ENCODE data around the gene GHR.

The GHR gene

GRCh38 chr5:42745856-42746255, 322.6 kb downstream of the GHR start:
- no peaks in the 10 kb centered on the region for H3K36me3 ChIP-seq (ENCODE audit: control insufficient read depth in 2 of 2, insufficient read depth in 2 of 2, low read length in 2 of 2)

GRCh38 chr5:42749020-42749419, 325.8 kb downstream of the GHR start:
- Histone ChIP-seq H3K36me3 (ENCODE audit: control insufficient read depth in 2 of 2, insufficient read depth in 2 of 2, low read length in 2 of 2) (no peaks in the 10 kb centered on the region), H3K9me3 (ENCODE audit: control insufficient read depth in 2 of 2, low read length in 2 of 2) (no peaks in the 10 kb centered on the region), H3K27me3 (ENCODE audit: control insufficient read depth in 2 of 2, insufficient read depth in 2 of 2, low read length in 2 of 2) (no peaks in the 10 kb centered on the region), H3K9ac (ENCODE audit: low read depth in 1 of 2, low read length in 2 of 2) (no peak overlapping the region), H3K4me3 (ENCODE audit: low read length in 2 of 2) (no peak overlapping the region), H3K27ac (ENCODE audit: low read depth in 2 of 2, low read length in 2 of 2) (no peak overlapping the region), H3K4me1 (ENCODE audit: control insufficient read depth in 2 of 2, insufficient read depth in 2 of 2, low read length in 2 of 2) (no peaks in the 10 kb centered on the region)

More at GRCh38 chr5:42745856-42746255, 322.6 kb downstream of the GHR start:
- H3K4me3 ChIP-seq (ENCODE audit: low read length in 2 of 2) = no peak overlapping the region
- no peaks in the 10 kb centered on the region for H3K4me1 ChIP-seq (ENCODE audit: control insufficient read depth in 2 of 2, insufficient read depth in 2 of 2, low read length in 2 of 2)
- no peaks in the 10 kb centered on the region for H3K27me3 ChIP-seq (ENCODE audit: control insufficient read depth in 2 of 2, insufficient read depth in 2 of 2, low read length in 2 of 2)
- H3K9ac ChIP-seq (ENCODE audit: low read depth in 1 of 2, low read length in 2 of 2) = no peak overlapping the region
- H3K27ac ChIP-seq (ENCODE audit: low read depth in 2 of 2, low read length in 2 of 2) = no peak overlapping the region
- no peaks in the 10 kb centered on the region for H3K9me3 ChIP-seq (ENCODE audit: control insufficient read depth in 2 of 2, low read length in 2 of 2)

- no peaks in the 10 kb centered on the region for H3K27me3 ChIP-seq (ENCODE audit: control insufficient read depth in 2 of 2, insufficient read depth in 2 of 2, low read length in 2 of 2)
- no peak overlapping the region for H3K9ac ChIP-seq (ENCODE audit: low read depth in 1 of 2, low read length in 2 of 2)
- no peaks in the 10 kb centered on the region for H3K4me1 ChIP-seq (ENCODE audit: control insufficient read depth in 2 of 2, insufficient read depth in 2 of 2, low read length in 2 of 2)
- H3K4me3 ChIP-seq (ENCODE audit: low read length in 2 of 2) = no peak overlapping the region
- no peaks in the 10 kb centered on the region for H3K9me3 ChIP-seq (ENCODE audit: control insufficient read depth in 2 of 2, low read length in 2 of 2)
- no peak overlapping the region for H3K27ac ChIP-seq (ENCODE audit: low read depth in 2 of 2, low read length in 2 of 2)
- H3K36me3 ChIP-seq (ENCODE audit: control insufficient read depth in 2 of 2, insufficient read depth in 2 of 2, low read length in 2 of 2) = no peaks in the 10 kb centered on the region
Measured at GRCh38 chr5:42750507-42750906, 327.3 kb downstream of the GHR start.

GRCh38 chr5:42751044-42751443, 327.8 kb downstream of the GHR start:
- H3K4me1 ChIP-seq (ENCODE audit: control insufficient read depth in 2 of 2, insufficient read depth in 2 of 2, low read length in 2 of 2) = no peaks in the 10 kb centered on the region

GRCh38 chr5:42753099-42753498, 329.9 kb downstream of the GHR start:
- H3K4me3 ChIP-seq (ENCODE audit: low read length in 2 of 2) = no peak overlapping the region
- H3K27ac ChIP-seq (ENCODE audit: low read depth in 2 of 2, low read length in 2 of 2) = no peak overlapping the region
- H3K27me3 ChIP-seq (ENCODE audit: control insufficient read depth in 2 of 2, insufficient read depth in 2 of 2, low read length in 2 of 2) = no peaks in the 10 kb centered on the region
- no peak overlapping the region for H3K9ac ChIP-seq (ENCODE audit: low read depth in 1 of 2, low read length in 2 of 2)
- no peaks in the 10 kb centered on the region for H3K36me3 ChIP-seq (ENCODE audit: control insufficient read depth in 2 of 2, insufficient read depth in 2 of 2, low read length in 2 of 2)
- H3K4me1 ChIP-seq (ENCODE audit: control insufficient read depth in 2 of 2, insufficient read depth in 2 of 2, low read length in 2 of 2) = no peaks in the 10 kb centered on the region
- H3K9me3 ChIP-seq (ENCODE audit: control insufficient read depth in 2 of 2, low read length in 2 of 2) = no peaks in the 10 kb centered on the region

More at GRCh38 chr5:42751044-42751443, 327.8 kb downstream of the GHR start:
- Histone ChIP-seq H3K9ac (ENCODE audit: low read depth in 1 of 2, low read length in 2 of 2) (no peak overlapping the region), H3K4me3 (ENCODE audit: low read length in 2 of 2) (no peak overlapping the region), H3K27ac (ENCODE audit: low read depth in 2 of 2, low read length in 2 of 2) (no peak overlapping the region), H3K27me3 (ENCODE audit: control insufficient read depth in 2 of 2, insufficient read depth in 2 of 2, low read length in 2 of 2) (no peaks in the 10 kb centered on the region), H3K9me3 (ENCODE audit: control insufficient read depth in 2 of 2, low read length in 2 of 2) (no peaks in the 10 kb centered on the region), H3K36me3 (ENCODE audit: control insufficient read depth in 2 of 2, insufficient read depth in 2 of 2, low read length in 2 of 2) (no peaks in the 10 kb centered on the region)

- H3K36me3 ChIP-seq (ENCODE audit: control insufficient read depth in 2 of 2, insufficient read depth in 2 of 2, low read length in 2 of 2) = no peaks in the 10 kb centered on the region
- H3K9me3 ChIP-seq (ENCODE audit: control insufficient read depth in 2 of 2, low read length in 2 of 2) = no peaks in the 10 kb centered on the region
- H3K27me3 ChIP-seq (ENCODE audit: control insufficient read depth in 2 of 2, insufficient read depth in 2 of 2, low read length in 2 of 2) = no peaks in the 10 kb centered on the region
- no peak within 1 kb of the TSS for H3K9ac ChIP-seq (ENCODE audit: low read depth in 1 of 2, low read length in 2 of 2)
- no peak within 1 kb of the TSS for H3K27ac ChIP-seq (ENCODE audit: low read depth in 2 of 2, low read length in 2 of 2)
- H3K4me3 ChIP-seq (ENCODE audit: low read length in 2 of 2) = peak within 1 kb of the TSS in 1 of 2 donors; percentile 2
- H3K4me1 ChIP-seq (ENCODE audit: control insufficient read depth in 2 of 2, insufficient read depth in 2 of 2, low read length in 2 of 2) = no peaks in the 10 kb centered on the region
Measured at GRCh38 chr5:42756606-42757601, 333.7 kb downstream of the GHR start, which contains the start of gene CCDC152. Gene CCDC152, plus strand, starts transcription at chr5:42756818. Its CDS starts 2,304 bp downstream, at chr5:42759122.

- Histone ChIP-seq H3K27ac (ENCODE audit: low read depth in 2 of 2, low read length in 2 of 2) (no peak overlapping the region), H3K36me3 (ENCODE audit: control insufficient read depth in 2 of 2, insufficient read depth in 2 of 2, low read length in 2 of 2) (no peaks in the 10 kb centered on the region), H3K9ac (ENCODE audit: low read depth in 1 of 2, low read length in 2 of 2) (no peak overlapping the region), H3K4me1 (ENCODE audit: control insufficient read depth in 2 of 2, insufficient read depth in 2 of 2, low read length in 2 of 2) (no peaks in the 10 kb centered on the region), H3K4me3 (ENCODE audit: low read length in 2 of 2) (no peak overlapping the region), H3K9me3 (ENCODE audit: control insufficient read depth in 2 of 2, low read length in 2 of 2) (no peaks in the 10 kb centered on the region), H3K27me3 (ENCODE audit: control insufficient read depth in 2 of 2, insufficient read depth in 2 of 2, low read length in 2 of 2) (no peaks in the 10 kb centered on the region)
Measured at GRCh38 chr5:42759456-42759855, 336.2 kb downstream of the GHR start.

- Histone ChIP-seq H3K9me3 (ENCODE audit: control insufficient read depth in 2 of 2, low read length in 2 of 2) (no peaks in the 10 kb centered on the region), H3K27me3 (ENCODE audit: control insufficient read depth in 2 of 2, insufficient read depth in 2 of 2, low read length in 2 of 2) (peaks cover 0 to 2% of the 10 kb centered on the region in 2 donors), H3K36me3 (ENCODE audit: control insufficient read depth in 2 of 2, insufficient read depth in 2 of 2, low read length in 2 of 2) (no peaks in the 10 kb centered on the region), H3K9ac (ENCODE audit: low read depth in 1 of 2, low read length in 2 of 2) (no peak overlapping the region), H3K4me3 (ENCODE audit: low read length in 2 of 2) (no peak overlapping the region), H3K27ac (ENCODE audit: low read depth in 2 of 2, low read length in 2 of 2) (no peak overlapping the region), H3K4me1 (ENCODE audit: control insufficient read depth in 2 of 2, insufficient read depth in 2 of 2, low read length in 2 of 2) (no peaks in the 10 kb centered on the region)
Measured at GRCh38 chr5:42760426-42760825, 337.2 kb downstream of the GHR start.

- no peaks in the 10 kb centered on the region for H3K4me1 ChIP-seq (ENCODE audit: control insufficient read depth in 2 of 2, insufficient read depth in 2 of 2, low read length in 2 of 2)
- no peaks in the 10 kb centered on the region for H3K9me3 ChIP-seq (ENCODE audit: control insufficient read depth in 2 of 2, low read length in 2 of 2)
- no peak overlapping the region for H3K9ac ChIP-seq (ENCODE audit: low read depth in 1 of 2, low read length in 2 of 2)
Measured at GRCh38 chr5:42761791-42762190, 338.6 kb downstream of the GHR start.

GRCh38 chr5:42767491-42768105, 344.4 kb downstream of the GHR start:
- H3K36me3 ChIP-seq (ENCODE audit: control insufficient read depth in 2 of 2, insufficient read depth in 2 of 2, low read length in 2 of 2) = no peaks in the 10 kb centered on the region
- no peaks in the 10 kb centered on the region for H3K9me3 ChIP-seq (ENCODE audit: control insufficient read depth in 2 of 2, low read length in 2 of 2)
- no peak overlapping the region for H3K4me3 ChIP-seq (ENCODE audit: low read length in 2 of 2)
- H3K4me1 ChIP-seq (ENCODE audit: control insufficient read depth in 2 of 2, insufficient read depth in 2 of 2, low read length in 2 of 2) = no peaks in the 10 kb centered on the region
- no peak overlapping the region for H3K9ac ChIP-seq (ENCODE audit: low read depth in 1 of 2, low read length in 2 of 2)
- no peak overlapping the region for H3K27ac ChIP-seq (ENCODE audit: low read depth in 2 of 2, low read length in 2 of 2)
- H3K27me3 ChIP-seq (ENCODE audit: control insufficient read depth in 2 of 2, insufficient read depth in 2 of 2, low read length in 2 of 2) = peaks cover 0 to 3% of the 10 kb centered on the region in 2 donors

More at GRCh38 chr5:42761791-42762190, 338.6 kb downstream of the GHR start:
- Histone ChIP-seq H3K27ac (ENCODE audit: low read depth in 2 of 2, low read length in 2 of 2) (no peak overlapping the region), H3K4me3 (ENCODE audit: low read length in 2 of 2) (no peak overlapping the region), H3K36me3 (ENCODE audit: control insufficient read depth in 2 of 2, insufficient read depth in 2 of 2, low read length in 2 of 2) (no peaks in the 10 kb centered on the region), H3K27me3 (ENCODE audit: control insufficient read depth in 2 of 2, insufficient read depth in 2 of 2, low read length in 2 of 2) (peaks cover 0 to 3% of the 10 kb centered on the region in 2 donors)

All from mucosa of rectum (tissue), 2 donors.